Vagina (tissue), 2 donors: ENCODE results near the gene TXNRD1.

ENCODE experiments used
- CTCF ChIP-seq, 3 experiments: fragments of 450-650 bp in 2 of 3; fragments of 200-600 bp in 1 of 3; sonication (generic) in 1 of 3; IDR thresholded peaks; one replicate each; pipeline ENCODE4 v1.5.1; 2017 to 2019; ENCODE audit warnings: antibody characterized with exemption in 3 of 3, mild to moderate bottlenecking in 2 of 3, moderate library complexity in 2 of 3
- POLR2AphosphoS5 ChIP-seq, 2 donors: sonication (generic); formaldehyde crosslinking; IDR thresholded peaks; one replicate each; pipeline ENCODE4 v1.9.0; 2017; ENCODE audit warnings: antibody characterized with exemption in 2 of 2, mild to moderate bottlenecking in 2 of 2, low read depth in 1 of 2; ENCODE audit not compliant: insufficient read depth in 1 of 2

DNA sequence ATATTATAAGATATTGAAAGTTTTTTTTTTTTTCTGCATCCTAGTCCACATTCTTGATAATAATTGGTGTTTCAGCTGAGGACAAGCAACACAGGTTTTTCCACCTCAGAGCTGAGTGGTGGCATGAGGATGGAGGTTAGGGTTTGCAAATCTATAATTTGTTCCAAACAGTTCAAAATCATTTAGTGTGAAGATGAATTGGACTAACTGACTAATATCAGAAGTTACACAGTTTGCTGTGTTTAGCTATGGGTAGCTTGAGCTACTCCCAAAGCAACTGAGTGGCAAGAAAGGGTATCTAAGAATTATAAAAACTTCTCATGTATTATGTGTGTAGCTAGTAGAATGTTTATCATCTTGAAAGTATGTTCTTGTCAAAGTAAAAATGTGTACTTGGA is 105.0 kb downstream of the TXNRD1 start:
- TF ChIP-seq CTCF (IDR thresholded peaks at IDR 0.05) = no peak
- TF ChIP-seq POLR2AphosphoS5 (IDR thresholded peaks at IDR 0.05; ENCODE audit: insufficient read depth in 1 of 2, low read depth in 1 of 2) = no peak
